Activated CD8-positive, alpha-beta memory T cell treated with anti-CD3 and anti-CD28 coated beads, Interleukin-2, amount 50 U/mL, for 4 hours (primary cell): Measurements from ENCODE around the gene OR51F1.
"Not testable (repeated sequence)": the region's sequence is repeated elsewhere in the genome, so short reads cannot be mapped to it uniquely, and the experiment has no call there.

Experiments
- DNase-seq: peaks from one replicate; pipeline ENCODE4 v3.0.0-alpha.2; 2020

Gene OR51F1, protein sequence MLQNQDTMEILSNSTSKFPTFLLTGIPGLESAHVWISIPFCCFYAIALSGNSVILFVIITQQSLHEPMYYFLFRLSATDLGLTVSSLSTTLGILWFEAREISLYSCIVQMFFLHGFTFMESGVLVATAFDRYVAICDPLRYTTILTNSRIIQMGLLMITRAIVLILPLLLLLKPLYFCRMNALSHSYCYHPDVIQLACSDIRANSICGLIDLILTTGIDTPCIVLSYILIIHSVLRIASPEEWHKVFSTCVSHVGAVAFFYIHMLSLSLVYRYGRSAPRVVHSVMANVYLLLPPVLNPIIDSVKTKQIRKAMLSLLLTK

DNA sequence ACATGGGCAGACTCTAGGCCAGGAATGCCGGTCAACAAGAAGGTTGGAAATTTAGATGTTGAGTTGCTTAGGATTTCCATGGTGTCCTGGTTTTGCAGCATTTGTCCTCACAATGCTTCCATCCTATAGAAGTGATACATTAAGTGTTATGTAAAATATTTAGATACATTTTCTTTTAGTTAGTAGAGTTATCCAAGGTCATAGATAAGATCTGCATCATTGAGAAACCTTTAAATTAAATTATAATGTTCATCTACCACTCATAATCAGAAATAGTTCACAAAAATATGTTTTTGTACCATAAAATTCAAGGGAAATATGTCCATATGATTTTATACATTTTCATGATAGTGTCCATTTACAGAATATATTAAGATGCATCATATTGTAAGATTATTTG lies at the start of gene OR51F1:
OR51F1 (minus strand) TSS at position 101 of the 400 bp plus-strand sequence; CDS start at position 101, 0 bp downstream.
- no peak for DNase-seq

DNA sequence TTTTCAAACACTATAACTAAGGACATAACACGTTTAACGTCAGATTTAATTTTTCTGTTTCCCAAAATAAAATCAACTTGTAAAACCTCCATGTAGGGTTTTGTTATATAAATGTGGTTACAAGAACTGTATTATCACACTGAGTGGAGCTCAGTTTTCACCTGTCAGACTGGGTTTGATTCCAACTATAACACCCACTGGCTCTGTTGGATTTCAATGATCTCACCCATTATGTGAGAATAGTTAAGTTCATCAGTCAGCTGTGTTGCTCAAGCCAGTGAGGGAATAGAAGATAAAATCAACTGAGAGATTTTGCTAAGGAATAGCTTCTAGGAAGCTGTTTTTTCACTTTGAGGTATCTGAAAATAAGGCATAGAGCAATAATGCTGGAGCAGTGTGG lies 39.5 kb upstream of the OR51F1 start:
- DNase-seq = no peak

GRCh38 chr11:4808476-4808875 lies 38.7 kb upstream of the OR51F1 start:
- no peak for DNase-seq

GRCh38 chr11:4804280-4804679 lies 34.5 kb upstream of the OR51F1 start, which contains the start of gene OR52R1:
TSS of gene OR52R1 (minus strand) at chr11:4804380. CDS start at chr11:4804380, 0 bp downstream.
- DNase-seq = no peak

DNA sequence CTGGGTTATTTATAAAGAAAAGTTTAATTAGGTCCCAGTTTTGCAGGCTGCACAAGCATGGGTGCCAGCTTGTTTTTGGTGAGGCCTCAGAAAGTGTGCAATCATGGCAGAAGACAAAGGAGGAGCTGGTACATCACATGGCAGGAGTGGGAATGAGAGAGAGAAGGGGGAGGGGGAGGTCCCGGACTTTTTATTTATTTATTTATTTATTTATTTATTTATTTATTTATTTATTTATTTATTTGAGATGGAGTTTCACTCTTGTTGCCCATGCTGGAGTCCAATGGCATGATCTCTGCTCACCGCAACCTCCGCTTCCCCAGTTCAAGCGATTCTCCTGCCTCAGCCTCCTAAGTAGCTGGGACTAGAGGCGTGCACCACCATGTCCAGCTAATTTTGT lies 31.6 kb upstream of the OR51F1 start:
- DNase-seq = not testable (repeated sequence)

DNA sequence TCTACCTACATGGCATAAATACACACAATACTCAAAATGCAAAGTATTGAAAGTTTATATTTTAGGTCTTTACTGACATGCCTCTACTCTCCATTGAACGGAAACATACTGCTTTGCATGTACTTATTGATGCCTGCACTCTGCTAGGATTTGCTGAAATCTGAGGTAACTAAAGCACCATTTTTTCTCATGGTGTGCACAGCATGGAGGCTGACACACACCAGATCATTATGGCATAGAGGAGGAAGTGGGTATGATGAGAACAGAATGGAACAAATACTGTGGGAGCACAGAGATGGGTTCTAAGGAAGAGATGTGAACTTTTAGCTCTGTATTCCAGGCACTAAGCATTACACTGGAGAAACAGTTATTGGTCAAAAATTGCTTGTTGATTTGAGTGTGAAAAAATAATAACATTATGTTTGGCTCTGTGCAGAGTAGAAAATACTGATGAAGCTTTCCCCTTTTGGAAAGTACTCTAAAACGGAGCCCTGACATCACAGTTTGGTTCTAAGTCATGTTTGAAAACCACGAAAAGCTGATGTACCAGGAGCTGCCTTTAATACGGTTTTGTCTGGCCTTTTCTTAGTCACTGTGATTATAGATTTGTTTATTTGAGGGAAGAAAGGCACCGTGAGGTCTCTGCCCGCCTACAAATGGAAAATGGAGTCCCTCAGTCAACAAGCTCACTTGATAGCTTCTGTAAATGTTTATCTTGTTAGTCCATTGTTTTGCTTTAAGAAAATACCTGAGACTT lies 28.9 kb upstream of the OR51F1 start:
- no peak for DNase-seq

GRCh38 chr11:4797206-4797605 lies 27.5 kb upstream of the OR51F1 start:
- no peak for DNase-seq

- no peak for DNase-seq
These were observed 12.7 kb upstream of the OR51F1 start for GRCh38 chr11:4782454-4782853.

GRCh38 chr11:4768094-4768493 lies 1.6 kb downstream of the OR51F1 start:
- no peak for DNase-seq

DNA sequence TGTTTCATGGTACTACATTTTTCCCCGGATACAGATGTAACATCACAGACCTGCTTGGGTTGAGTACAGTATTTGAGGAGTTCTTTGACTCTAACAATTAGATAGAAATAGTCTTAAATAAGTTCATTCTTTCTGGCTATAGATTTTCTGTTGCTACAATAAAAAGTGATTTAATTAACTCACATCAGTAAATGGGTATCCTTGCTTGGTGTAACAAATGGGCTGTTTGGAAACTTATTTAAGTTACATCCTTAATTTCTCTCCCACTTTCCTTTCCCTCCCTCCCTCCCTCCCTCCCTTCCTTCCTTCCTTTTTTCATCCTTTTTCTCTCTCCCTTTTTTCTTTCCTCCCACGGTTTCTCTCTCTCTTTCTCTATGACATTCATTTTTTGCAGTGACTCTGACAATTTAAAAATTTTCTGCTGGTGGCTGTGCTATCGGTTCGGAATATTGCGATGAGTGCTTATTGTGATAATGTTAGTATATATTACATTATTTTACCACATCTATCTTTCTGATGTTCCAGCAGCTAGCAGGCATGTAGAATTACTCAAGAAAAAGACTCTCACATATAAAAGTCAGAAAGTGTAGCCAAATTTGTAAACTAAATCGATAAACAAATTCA lies 3.2 kb downstream of the OR51F1 start:
- DNase-seq = no peak

DNA sequence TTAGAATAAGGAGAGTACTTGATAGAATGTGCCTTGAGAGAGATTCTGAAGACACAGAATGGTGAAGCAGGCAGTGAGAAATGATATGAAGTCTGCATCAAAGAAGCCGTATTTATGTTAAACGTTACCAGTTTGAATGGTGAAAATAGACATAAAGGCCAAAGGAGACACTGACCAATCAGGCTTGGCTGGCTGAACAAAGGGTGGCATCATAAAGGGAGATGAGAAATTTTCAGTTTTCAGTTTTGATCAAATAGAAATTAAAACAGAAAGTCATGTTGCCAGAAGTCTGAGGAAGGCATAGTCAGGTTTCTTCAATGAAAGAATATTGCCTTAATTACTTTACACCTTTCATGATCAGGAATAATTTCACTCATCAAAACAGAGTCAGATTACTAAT lies 6.6 kb downstream of the OR51F1 start:
- no peak for DNase-seq

GRCh38 chr11:4751201-4751600 lies 18.5 kb downstream of the OR51F1 start:
- DNase-seq = no peak

DNA sequence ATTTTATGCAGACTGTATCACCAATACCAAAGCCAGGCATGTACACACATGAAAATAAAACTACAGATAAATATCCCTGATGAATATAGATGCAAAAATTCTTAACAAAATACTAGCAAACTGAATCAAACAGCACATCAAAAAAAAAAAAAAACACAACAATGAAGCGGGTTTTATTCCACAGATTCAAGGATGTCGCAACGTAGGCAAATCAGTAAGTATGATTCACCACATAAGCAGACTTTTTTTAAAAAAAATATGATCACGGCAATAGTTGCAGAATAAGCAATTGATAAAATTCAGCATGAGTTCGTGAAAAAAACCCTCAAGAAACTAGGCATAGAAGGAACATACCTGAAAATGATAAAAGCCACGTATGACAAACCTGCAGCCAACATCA lies 21.3 kb downstream of the OR51F1 start:
- no peak for DNase-seq

DNA sequence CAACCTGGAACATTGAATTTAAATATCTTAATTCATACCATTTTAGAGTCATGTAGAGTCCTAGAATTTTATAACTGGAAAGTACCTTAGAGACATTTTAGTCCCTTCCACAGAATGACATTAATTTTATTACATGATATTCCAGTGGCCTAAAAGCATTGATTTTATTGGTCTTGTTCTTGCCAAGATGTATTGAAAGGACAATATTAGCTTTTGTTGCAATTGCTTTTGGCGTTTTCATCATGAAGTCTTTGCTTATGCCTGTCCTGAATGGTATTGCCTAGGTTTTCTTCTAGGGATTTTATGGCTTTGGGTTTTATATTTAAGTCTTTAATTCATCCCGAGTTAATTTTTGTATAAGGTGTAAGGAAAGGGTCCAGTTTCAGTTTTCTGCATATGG lies 29.0 kb downstream of the OR51F1 start:
- no peak for DNase-seq

GRCh38 chr11:4727171-4727570 lies 42.6 kb downstream of the OR51F1 start:
- no peak for DNase-seq

DNA sequence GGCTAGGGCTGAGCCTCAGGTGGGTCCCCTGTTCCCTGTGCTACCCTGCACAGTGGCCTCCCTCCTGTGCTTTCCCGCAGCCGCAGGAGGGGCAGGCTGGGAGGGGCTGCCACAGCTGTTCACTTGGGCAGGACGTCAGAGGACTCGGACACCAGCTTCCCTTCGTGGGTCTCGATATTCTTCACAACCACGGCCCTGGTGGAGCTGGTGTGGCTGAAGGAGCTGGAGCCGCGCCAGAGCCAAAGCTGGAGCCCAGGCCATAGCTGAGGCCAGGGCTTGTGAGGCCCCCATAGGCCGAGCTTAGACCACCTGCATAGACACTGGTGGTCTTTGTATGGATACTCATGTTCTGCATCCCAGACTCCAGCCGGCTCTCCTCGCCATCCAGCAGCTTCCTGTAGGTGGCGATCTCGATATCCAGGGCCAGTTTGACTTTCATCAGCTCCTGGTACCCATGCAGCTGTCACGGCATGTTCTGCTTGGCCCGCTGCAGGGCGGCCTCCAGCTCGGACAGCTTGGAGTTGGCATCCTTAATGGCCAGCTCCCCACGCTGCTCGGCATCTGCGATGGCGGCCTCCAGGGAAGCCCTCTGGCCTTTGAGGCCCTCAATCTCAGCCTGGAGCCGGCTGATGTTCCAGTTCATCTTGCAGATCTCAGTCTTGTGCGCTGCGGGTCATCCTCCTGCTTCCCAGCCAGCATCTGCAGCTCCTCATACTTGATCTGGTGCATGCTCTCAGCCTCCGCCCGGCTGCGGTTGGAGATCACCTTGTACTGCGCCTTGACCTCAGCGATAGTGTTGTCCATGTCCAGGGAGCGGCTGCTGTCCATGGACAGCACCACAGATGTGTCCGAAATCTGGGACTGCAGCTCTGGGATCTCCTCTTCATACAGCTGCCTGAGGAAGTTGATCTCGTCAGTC lies 46.9 kb downstream of the OR51F1 start:
- DNase-seq = not testable (repeated sequence)
